Breast epithelium (tissue), 3 donors: ENCODE data around the gene SOHLH2.

ENCODE experiments used
- CTCF ChIP-seq, 3 donors: fragments of 450-650 bp; IDR thresholded peaks; one replicate each; pipeline ENCODE4 v1.5.1; 2016 to 2017; ENCODE audit warnings: antibody characterized with exemption in 3 of 3, mild to moderate bottlenecking in 3 of 3, moderate library complexity in 3 of 3
- POLR2A ChIP-seq: fragments of 450-650 bp; IDR thresholded peaks from one replicate; pipeline ENCODE4 v1.6.1; 2016; ENCODE audit warnings: antibody characterized with exemption, mild to moderate bottlenecking, moderate library complexity
- POLR2AphosphoS5 ChIP-seq, 3 donors: sonication (generic); formaldehyde crosslinking; IDR thresholded peaks; one replicate each; pipeline ENCODE4 v1.6.1; 2017; ENCODE audit warnings: antibody characterized with exemption in 3 of 3

GRCh38 chr13:36135876-36136275 is 78.5 kb downstream of the SOHLH2 start:
- TF ChIP-seq CTCF (IDR thresholded peaks at IDR 0.05) (no peak), POLR2A (no peak), POLR2AphosphoS5 (IDR thresholded peaks at IDR 0.05) (no peak)
